GM21447 (cell line): ENCODE results near the gene TP53TG3F.
"Not testable (repeated sequence)": the region's sequence is repeated elsewhere in the genome, so short reads cannot be mapped to it uniquely, and the experiment has no call there.

Source experiments
- ATAC-seq: cut with Tn5 transposase; IDR thresholded peaks from one replicate; pipeline ENCODE4 v1.9.1; 2021; ENCODE audit not compliant: unreplicated experiment

TP53TG3F gene

GRCh38 chr16:33459312-33459711 is at the start of gene TP53TG3F:
Gene TP53TG3F, plus strand, starts transcription at chr16:33459612. Its CDS starts 68 bp downstream, at chr16:33459680.
- not testable (repeated sequence) for ATAC-seq

GRCh38 chr16:33491611-33492010 is 32.2 kb downstream of the TP53TG3F start:
- ATAC-seq: not testable (repeated sequence)

- not testable (repeated sequence) for ATAC-seq
Measured at GRCh38 chr16:33507231-33507630, 47.8 kb downstream of the TP53TG3F start.

GRCh38 chr16:33509070-33509469 is 49.7 kb downstream of the TP53TG3F start:
- ATAC-seq: not testable (repeated sequence)

- ATAC-seq: not testable (repeated sequence)
Measured at GRCh38 chr16:33509906-33510305, 50.5 kb downstream of the TP53TG3F start.
